SHP77 (cell line): ENCODE data around the gene TBX3.

Source experiments
- DNase-seq, 2 experiments: peaks; one replicate each; lab custom pipeline; 2025; lab: John Stamatoyannopoulos, UW

TBX3 gene

GRCh38 chr12:114696443-114697242 lies 12.7 kb upstream of the TBX3 start:
- DNase-seq, result no peak

GRCh38 chr12:114695305-114695592 lies 11.3 kb upstream of the TBX3 start:
- DNase-seq, result no peak

- DNase-seq, result no peak
These were observed 10.7 kb upstream of the TBX3 start for GRCh38 chr12:114694436-114695304.

- DNase-seq, result no peak
These were observed 9.6 kb upstream of the TBX3 start for GRCh38 chr12:114693532-114693931.

- DNase-seq, result no peak
These were observed 9.1 kb upstream of the TBX3 start for GRCh38 chr12:114693059-114693531.

- DNase-seq, result no peak
These were observed 8.4 kb upstream of the TBX3 start for GRCh38 chr12:114692186-114693058.

- DNase-seq, result no peak
These were observed 7.8 kb upstream of the TBX3 start for GRCh38 chr12:114691763-114692185.

GRCh38 chr12:114691196-114691595 lies 7.2 kb upstream of the TBX3 start:
- DNase-seq, result no peak

- no peak for DNase-seq
These were observed 6.5 kb upstream of the TBX3 start for GRCh38 chr12:114690267-114691135.

- no peak for DNase-seq
These were observed 5.4 kb upstream of the TBX3 start for GRCh38 chr12:114689075-114689994.

- no peak for DNase-seq
These were observed 4.4 kb upstream of the TBX3 start for GRCh38 chr12:114688256-114688845.

GRCh38 chr12:114687802-114688201 lies 3.8 kb upstream of the TBX3 start:
- no peak for DNase-seq

- DNase-seq, result no peak
These were observed 3.0 kb upstream of the TBX3 start for GRCh38 chr12:114686773-114687500.

GRCh38 chr12:114686426-114686772 lies 2.4 kb upstream of the TBX3 start:
- DNase-seq, result no peak

GRCh38 chr12:114685869-114686268 lies 1.9 kb upstream of the TBX3 start:
- DNase-seq, result no peak

- DNase-seq, result no peak
These were observed 1.4 kb upstream of the TBX3 start for GRCh38 chr12:114685320-114685781.

GRCh38 chr12:114684870-114685273 lies 897 bp upstream of the TBX3 start:
- peak in 1 of 2 experiments; percentile 51 for DNase-seq

- no peak for DNase-seq
These were observed 272 bp downstream of the TBX3 start for GRCh38 chr12:114683709-114684097.
